ENCODE data around the gene EHMT1. TPM values are rescaled to one million over a fixed set of nuclear protein-coding genes. Genes with fewer than 3 reads are reported as not detected.

EHMT1 gene
- total and polyA plus RNA-seq, 2 of the 13 experiments (the other 11 are each of a cell fraction or from before 2014, with no cell fraction given) = 23.0 to 27.1 TPM

DNA sequence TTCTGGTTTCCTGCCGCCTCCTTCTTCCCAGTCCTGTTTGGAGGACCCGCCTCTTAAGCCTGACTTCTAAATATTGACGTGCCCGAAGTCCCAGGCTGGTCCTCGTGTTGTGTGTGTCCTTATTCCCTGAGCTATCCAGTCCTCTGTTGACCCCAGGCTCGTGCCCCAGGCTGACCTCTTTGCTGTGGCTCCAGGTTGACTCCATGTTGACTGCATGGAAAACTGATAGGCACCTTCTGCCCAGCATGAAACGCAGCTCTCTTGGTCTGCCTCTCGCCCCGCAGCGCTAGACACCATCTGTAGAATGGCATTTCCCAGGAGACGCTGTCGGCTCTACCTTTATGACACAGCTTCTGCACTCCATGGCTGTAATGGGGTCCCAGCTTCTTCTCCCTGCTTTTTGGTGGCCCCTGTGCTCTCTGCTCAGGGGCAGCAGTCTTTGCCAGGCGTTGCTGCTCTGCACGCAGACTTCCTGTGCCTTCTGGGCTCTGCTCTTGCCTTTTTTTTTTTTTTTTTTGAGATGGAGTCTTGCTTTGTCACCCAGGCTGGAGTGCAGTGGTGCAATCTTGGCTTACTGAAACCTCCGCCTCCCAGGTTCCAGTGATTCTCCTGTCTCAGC lies 28.4 kb downstream of the EHMT1 start:
- BruUV-seq (replicated peaks) = no TSS peak
- in situ Hi-C loops (cut with HindIII; ENCODE audit: extremely low pct_ligation_motif_present, low pct_unique_long_range_greater_than_20kb) = no loop called here
- H3K4me3 ChIP-seq (replicated peaks in 1 of 3; ENCODE audit: insufficient read depth in 1 of 3, low read depth in 2 of 3, low read length in 3 of 3) = no peak overlapping the region
- H3K27me3 ChIP-seq (ENCODE audit: control insufficient read depth in 1 of 2, insufficient read depth in 2 of 2, low read length in 2 of 2) = no peaks in the 10 kb centered on the region
- H3K79me2 ChIP-seq (ENCODE audit: insufficient read depth, low read length) = peaks cover 76% of the 10 kb centered on the region
- no peak for FAIRE-seq
- H3K4me1 ChIP-seq (ENCODE audit: insufficient read depth, low read length) = peaks cover 19% of the 10 kb centered on the region
- 89% methylated on average over 15 of the region's 15 CpGs for WGBS (ENCODE audit: low lambda C conversion rate)
- POLR2A ChIA-PET = no interaction called here
- H3K4me2 ChIP-seq (ENCODE audit: low read depth, low read length) = no peak overlapping the region
- intact Hi-C loops (cut with micrococcal nuclease; ENCODE audit: unreplicated experiment) = no loop called here
- H3K27ac ChIP-seq (ENCODE audit: extremely low read length, insufficient read depth, low read length) = no peak overlapping the region
- H2AFZ ChIP-seq (ENCODE audit: low read length) = no peak overlapping the region
- DNase-seq (ENCODE audit: low spot score) = no peak
- H3K9me3 ChIP-seq (ENCODE audit: low read length) = no peaks in the 10 kb centered on the region
- no peak for ATAC-seq
- CTCF ChIA-PET (ENCODE audit: low intra/inter-chr PET ratio, low total read pairs) = no interaction called here
- H3K9ac ChIP-seq (ENCODE audit: insufficient read depth, low read depth, low read length) = no peak overlapping the region
- 0 out of 2 replicates have a peak, but pooled peaks cover 6% of the 10 kb centered on the region for H4K20me1 ChIP-seq (ENCODE audit: insufficient read depth, low read length)
- H3K36me3 ChIP-seq (replicated peaks in 1 of 2; ENCODE audit: control insufficient read depth in 1 of 2, insufficient read depth in 2 of 2, low read length in 2 of 2) = peaks cover 0 to 15% of the 10 kb centered on the region in 2 experiments; a peak in 2 of 5 replicates
- TF ChIP-seq RBM39 (IDR thresholded peaks at IDR 0.05; ENCODE audit: low read depth, low read length, poor library complexity, severe bottlenecking) (no peak), ATF7 (IDR thresholded peaks at IDR 0.05) (no peak), ATF7 (CRISPR knock-in tag; IDR thresholded peaks at IDR 0.05) (no peak), ZBTB1 (CRISPR knock-in tag; IDR thresholded peaks at IDR 0.05; ENCODE audit: borderline replicate concordance) (no peak), ZNF670 (CRISPR knock-in tag; IDR thresholded peaks at IDR 0.05; ENCODE audit: borderline replicate concordance) (no peak), CEBPB (IDR thresholded peaks at IDR 0.05; ENCODE audit: borderline replicate concordance, low read depth, low read length) (no peak), ZNF557 (CRISPR knock-in tag; IDR thresholded peaks at IDR 0.05) (no peak), HIVEP1 (CRISPR knock-in tag; IDR thresholded peaks at IDR 0.05) (no peak), ZFP41 (CRISPR knock-in tag; IDR thresholded peaks at IDR 0.05; ENCODE audit: borderline replicate concordance) (no peak)
- TF ChIP-seq, protein P1, sequence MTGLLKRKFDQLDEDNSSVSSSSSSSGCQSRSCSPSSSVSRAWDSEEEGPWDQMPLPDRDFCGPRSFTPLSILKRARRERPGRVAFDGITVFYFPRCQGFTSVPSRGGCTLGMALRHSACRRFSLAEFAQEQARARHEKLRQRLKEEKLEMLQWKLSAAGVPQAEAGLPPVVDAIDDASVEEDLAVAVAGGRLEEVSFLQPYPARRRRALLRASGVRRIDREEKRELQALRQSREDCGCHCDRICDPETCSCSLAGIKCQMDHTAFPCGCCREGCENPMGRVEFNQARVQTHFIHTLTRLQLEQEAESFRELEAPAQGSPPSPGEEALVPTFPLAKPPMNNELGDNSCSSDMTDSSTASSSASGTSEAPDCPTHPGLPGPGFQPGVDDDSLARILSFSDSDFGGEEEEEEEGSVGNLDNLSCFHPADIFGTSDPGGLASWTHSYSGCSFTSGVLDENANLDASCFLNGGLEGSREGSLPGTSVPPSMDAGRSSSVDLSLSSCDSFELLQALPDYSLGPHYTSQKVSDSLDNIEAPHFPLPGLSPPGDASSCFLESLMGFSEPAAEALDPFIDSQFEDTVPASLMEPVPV (CRISPR knock-in tag; IDR thresholded peaks at IDR 0.05) = no peak
- TF ChIP-seq, protein P2, sequence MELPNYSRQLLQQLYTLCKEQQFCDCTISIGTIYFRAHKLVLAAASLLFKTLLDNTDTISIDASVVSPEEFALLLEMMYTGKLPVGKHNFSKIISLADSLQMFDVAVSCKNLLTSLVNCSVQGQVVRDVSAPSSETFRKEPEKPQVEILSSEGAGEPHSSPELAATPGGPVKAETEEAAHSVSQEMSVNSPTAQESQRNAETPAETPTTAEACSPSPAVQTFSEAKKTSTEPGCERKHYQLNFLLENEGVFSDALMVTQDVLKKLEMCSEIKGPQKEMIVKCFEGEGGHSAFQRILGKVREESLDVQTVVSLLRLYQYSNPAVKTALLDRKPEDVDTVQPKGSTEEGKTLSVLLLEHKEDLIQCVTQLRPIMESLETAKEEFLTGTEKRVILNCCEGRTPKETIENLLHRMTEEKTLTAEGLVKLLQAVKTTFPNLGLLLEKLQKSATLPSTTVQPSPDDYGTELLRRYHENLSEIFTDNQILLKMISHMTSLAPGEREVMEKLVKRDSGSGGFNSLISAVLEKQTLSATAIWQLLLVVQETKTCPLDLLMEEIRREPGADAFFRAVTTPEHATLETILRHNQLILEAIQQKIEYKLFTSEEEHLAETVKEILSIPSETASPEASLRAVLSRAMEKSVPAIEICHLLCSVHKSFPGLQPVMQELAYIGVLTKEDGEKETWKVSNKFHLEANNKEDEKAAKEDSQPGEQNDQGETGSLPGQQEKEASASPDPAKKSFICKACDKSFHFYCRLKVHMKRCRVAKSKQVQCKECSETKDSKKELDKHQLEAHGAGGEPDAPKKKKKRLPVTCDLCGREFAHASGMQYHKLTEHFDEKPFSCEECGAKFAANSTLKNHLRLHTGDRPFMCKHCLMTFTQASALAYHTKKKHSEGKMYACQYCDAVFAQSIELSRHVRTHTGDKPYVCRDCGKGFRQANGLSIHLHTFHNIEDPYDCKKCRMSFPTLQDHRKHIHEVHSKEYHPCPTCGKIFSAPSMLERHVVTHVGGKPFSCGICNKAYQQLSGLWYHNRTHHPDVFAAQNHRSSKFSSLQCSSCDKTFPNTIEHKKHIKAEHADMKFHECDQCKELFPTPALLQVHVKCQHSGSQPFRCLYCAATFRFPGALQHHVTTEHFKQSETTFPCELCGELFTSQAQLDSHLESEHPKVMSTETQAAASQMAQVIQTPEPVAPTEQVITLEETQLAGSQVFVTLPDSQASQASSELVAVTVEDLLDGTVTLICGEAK (IDR thresholded peaks at IDR 0.05) = no peak
- TF ChIP-seq, protein P2 (CRISPR knock-in tag; IDR thresholded peaks at IDR 0.05) = no peak

Data from HepG2 (cell line).